ENCODE data around the gene LSM14A.

The LSM14A gene

DNA sequence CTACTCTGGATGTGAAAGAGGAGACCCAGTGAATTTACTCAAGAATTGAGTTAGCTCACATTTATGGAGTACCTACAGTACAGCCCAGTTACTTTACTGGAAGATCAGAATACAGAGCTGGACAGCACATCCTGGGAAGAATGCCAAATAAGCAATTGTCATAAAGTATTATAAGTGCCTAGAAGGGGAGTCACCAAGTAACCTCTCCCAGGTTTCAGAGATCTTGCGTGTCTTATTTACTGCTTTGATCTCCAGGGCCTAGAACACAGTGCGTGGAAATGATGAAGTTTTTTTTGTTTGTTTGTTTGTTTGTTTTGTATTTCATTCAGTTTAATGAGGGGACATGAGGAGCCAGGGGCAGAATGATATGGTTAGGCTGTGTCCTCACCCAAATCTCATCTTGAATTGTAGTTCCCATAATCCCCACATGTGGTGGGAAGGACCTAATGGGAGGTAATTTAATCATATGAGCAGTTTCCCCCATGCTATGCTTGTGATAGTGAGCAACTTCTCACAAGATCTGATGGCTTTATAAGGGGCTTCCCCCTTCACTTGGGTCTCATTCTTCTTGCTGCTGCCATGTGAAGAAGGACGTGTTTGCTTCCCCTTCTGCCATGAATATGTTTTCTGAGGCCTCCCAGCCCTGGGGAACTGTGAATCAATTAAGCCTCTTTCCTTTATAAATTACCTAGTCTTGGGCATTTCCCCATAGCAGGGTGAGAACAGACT lies 87.2 kb downstream of the LSM14A start:
- DNase-seq = no peak

DNA sequence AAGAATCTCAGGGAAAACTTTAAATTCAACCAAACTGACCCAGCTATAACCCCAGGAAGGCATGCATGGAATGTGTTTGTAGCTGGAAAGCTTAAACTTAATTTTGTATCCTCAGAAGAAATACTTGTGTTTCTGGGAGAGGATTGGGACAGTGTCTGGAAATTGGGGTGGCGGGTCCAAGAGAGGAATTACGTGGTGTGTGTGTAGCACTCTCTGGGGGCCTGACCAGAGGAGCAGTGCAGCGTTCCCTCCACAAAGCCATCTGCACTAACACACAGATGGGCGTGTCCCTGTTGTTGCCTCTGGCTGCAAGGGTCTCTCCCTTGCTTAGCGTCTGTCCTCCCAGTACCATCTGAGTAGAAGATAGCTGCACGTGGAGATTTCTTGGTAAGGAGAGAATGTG lies 88.5 kb downstream of the LSM14A start:
- DNase-seq = no peak

DNA sequence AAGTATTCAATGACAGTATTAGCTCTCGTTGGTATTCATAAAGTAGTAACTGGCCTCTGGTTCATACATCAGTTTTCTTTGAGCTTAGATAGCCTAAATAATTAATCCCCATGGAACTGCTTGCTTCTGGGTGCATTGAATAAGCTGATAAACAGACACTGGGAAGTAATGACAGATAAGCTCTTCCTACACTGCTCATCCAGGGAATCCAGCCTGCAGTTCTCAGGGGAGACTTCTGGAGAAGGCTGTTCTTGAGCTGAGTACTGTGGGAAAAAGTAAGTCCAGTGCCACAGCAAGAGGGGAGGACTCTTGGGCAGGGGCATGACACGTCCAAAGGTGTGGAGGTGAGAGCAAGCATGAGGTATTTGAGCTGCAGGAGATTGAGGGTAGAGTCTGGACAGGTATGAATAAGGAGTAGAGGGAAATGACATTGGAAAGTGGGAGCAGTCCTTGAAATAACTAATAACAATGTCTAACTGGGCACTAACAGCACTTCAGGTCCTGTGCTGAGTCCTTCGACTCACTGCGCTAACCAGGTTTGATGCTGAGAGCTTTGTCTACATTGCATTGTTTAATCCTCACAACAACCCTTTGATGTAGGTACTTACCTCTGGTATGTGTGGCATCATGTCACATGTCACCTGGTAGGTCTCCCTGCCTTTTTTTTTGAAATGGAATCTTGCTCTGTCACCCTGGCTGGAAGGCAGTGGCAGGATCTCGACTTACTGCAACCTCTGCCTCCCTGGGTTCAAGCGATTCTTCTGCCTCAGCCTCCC lies 89.2 kb downstream of the LSM14A start:
- no peak for DNase-seq

DNA sequence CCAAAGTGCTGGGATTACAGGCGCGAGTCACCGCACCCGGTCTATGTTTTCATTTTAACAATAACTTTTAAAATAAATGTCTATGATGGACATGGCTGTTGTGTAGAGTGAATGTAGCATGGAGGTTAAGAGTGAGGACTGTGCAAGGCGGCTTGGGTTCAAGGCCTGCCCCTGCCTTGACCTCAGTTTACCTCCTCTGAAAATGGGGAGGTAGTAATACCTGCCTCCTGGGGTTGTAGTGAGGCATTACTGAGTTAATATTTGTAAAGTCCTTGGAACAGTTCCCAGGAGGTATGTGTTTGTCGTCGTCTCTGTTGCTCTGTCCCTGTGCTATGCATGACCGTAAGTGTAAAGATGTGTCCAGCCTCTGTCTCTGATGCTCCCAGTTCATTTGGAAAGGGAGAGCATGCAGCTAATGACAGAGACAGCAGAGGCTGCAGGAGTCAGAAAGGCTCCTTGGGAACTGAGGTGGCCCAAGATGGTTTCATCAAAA lies 91.5 kb downstream of the LSM14A start:
- DNase-seq = no peak

DNA sequence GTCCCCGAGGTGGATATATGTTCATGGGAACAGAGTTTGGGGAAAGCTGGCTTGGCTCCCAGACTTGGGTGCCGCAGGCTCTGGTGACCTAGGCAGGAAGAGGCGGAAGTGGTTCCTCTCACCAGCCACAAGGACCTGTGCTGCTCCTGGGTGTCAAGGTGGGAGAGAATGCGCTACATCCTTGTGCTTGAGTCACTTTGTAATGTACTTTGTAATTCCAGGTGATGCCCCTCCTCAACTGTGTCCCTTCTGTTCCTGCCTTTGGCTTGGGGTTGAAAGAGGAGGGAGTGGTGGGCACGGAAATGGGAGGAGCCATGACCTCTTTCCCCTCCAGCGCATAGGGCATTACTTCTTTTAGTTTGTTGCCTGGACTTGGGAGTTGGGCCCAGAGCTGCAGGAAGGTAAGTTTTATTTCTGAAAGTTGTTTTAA lies 92.9 kb downstream of the LSM14A start:
- DNase-seq = no peak

DNA sequence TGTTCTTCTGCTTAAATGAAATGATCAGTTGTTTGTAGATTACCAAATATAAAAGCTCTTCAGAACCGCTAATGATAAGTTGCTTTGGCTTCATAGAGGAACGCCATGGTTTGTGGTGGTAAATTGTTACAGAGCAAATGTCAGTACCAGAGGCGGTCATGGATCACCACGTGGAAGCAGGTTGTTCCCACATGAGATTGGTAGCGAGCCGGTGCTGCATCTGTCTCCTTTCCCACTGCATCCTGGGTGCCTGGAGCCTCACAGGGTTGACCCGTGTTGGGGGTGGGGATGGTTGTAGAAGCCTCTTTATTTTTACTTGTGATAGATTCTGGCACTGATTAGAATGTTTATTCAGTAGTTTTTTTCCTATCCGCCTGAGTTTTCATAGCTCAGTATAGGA lies 96.8 kb downstream of the LSM14A start:
- no peak for DNase-seq

DNA sequence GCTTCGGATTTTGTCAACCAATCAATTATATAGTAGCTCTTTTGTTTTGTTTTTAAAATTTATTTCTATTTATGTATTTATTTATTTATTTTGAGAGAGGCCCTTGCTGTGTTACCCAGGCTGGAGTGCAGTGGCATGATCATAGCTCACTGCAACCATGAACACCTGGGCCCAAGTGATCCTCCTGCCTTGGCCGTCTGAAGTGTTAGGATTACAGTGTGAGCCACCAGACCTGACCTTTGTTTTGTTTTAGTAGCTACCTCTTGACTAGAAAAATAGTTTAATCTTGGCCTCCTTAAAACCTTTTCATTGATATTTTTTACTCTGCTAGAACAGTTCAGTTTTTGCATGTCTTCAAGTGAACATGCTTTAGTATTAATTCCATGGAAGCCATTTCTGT lies 97.2 kb downstream of the LSM14A start:
- DNase-seq = no peak

DNA sequence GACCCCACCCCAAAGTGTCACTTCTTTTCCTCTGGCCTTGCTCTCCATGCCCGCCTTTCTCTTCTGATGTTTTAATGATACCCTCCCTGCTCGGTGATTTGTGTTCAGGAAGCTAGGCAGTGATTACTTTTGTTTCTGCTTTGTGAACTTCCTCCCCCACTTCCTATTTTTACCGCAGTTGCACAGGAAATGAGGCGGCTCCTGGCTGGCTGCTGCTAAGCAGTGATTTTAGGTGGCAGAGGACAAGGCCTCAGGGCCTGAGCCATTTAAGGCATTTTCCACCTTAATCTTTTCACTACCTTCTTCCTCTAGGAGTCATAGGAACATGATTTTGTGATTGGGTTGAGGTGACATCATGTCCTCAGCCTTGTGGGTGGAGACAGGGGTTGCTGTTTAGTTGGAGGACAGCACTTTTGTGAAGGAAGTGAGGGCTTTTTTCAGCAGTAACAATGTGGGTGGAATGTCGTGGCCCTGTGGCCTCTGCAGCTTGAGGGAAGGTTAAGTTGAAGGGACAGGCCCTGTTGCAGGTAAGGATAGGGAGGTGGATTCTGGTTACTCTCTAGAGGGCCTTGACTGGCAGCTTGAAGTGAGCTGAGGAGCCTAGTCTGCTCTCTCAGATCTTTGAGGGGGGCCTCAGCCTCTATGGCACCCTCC lies 97.8 kb downstream of the LSM14A start:
- DNase-seq = peak; percentile 38

DNA sequence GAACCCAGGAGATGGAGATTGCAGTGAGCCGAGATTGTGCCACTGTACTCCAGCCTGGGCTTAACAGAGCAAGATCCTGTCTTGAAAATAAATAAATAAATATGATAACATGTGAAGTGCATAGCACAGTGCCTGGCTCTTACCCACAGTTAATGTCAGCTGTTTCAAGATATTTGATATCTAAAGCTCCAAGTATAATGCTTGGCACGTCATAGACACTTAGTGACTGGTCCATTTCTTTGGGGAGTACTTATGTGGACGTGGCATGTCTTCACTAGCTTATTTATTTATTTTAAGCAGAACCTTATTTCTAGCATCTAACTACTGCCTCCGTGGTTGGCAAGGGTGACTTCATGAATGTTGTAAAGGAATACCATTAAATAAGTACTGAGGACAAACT lies 100.8 kb downstream of the LSM14A start:
- DNase-seq = no peak

DNA sequence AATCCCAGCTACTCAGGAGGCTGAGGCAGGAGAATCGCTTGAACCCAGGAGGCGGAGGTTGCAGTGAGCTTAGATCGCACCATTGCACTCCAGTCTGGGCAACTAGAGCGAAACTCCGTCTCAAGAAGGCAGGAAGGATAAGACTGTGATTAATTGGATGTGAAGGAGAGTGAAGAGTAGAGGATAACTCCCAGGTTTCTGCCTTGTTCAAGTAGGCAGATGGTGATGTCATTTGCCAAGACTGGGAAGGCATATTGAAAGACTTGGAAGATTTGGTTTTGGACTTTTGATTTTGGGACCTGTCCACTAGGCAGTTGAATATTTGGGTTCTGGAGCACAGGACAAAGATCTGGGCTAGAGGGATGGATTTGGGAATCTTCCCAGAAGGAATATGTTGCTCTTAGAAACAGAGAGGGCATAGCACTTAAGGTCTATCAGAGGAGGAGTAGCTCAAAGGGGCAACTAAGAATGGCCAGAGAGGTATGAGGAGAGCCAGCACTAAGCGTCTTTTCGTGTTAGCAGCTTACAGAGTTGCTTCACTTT lies 102.1 kb downstream of the LSM14A start:
- no peak for DNase-seq

DNA sequence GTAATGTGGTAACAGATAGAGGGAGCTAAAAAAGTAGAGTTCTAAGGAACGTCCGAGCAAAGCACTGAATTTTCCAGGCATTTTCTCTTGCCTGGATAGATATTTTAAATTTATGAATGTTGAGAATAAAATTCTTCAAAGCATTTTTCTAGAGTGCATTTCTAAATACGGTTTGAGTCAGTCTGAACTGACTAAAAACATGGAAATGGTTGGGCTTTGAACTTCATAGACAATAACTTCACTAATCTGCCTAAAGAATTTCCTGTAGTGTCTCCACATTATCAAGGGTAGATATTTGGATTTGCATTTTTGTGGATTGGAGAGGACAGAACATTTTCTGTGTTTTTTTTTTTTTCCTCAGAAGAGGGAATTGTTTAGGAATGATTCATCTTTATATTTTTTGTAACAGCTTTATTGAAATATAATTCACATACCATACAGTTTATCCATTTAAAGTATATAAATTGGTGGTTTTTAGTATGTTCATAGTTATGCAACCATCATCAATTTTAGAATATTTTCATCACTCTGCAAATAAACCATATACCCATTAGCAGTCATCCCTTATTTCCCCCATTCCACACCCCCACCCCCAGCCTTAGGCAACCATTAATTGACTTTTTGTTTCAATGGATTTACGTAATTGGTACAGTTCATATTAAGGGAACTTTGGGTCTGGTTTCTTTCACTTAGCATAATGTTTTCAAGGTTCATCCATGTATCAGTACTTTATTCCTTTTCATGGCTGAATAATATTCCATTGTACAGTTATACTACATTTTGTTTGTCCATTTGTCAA lies 102.7 kb downstream of the LSM14A start:
- no peak for DNase-seq

DNA sequence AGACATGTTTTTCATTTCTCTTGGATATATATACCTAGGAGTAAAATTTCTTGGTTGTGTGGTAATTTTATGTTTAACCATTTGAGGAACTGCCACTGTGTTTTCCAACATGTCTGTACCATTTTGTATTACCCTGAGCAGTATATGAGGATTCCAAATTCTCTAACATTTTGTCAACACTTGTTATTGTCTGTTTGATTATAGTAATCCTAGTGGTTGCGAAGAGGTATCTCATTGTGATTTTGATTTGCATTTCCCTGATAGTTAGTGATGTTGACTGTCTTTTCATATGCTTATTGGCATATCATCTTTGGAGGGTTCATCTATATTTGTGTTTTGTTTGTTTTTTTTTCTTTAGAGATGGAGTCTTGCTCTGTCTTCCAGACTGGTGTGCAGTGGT lies 103.4 kb downstream of the LSM14A start:
- DNase-seq = no peak

DNA sequence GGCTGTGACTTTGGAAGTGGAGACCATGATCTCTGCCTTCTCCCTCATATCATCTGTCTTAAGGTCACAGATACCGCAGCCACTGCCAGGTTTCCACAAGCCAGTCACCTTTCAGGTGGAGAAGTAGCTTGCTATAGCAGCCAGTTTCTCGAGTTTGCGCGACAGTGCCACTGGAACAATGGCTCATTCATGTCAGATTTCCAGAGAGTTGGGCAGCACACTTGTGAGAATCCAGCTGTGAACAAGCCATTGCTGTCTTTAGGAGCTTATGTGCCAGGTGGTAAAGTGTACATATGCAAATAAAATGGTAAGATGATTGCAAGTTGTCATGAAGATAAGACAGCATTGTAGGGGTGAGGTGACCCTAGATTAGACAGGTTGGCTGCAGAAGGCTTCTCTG lies 104.3 kb downstream of the LSM14A start:
- DNase-seq = no peak

DNA sequence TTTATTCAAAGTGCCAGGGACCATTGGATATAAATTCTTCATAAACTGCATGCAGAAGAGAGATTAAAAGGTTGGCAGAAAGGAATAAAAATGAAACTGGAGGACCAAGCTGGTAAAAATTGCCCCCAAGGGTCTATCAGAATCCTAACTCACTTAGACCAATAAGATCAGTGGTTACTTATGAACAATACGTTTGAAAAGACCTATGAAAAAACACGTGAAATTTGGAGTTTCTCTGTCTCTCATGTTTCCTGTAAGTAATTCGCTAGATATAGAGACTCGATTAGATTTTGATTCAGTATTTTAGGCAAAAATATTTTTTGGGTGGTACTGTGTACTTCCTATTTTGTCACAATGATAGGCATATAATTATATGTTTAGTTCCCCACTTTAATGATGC lies 104.9 kb downstream of the LSM14A start:
- DNase-seq = no peak

DNA sequence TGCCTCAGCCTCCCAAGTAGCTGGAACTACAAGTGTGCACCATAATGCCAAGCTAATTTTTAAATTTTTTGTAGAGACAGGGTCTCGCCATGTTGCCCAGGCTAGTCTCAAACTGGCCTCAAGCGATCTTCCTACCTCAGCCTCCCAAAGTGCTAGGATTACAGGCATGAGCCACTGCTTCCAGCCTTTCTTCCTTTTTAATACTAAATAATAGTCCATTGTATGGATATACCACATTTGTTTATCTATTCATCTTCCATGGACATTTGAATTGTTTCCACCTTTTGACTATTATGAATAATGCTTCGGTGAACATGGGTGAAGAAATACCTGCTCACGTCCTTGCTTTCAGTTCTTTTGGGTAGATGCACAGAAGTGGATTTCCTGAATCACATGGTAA lies 106.5 kb downstream of the LSM14A start:
- no peak for DNase-seq

Data from stimulated activated CD4-positive, alpha-beta T cell treated with anti-CD3 and anti-CD28 coated beads, Interleukin-12 subunit alpha, Interleukin-12 subunit beta, amount 100 ng/mL, for 4 hours (primary cell).